GM12872 (cell line): ENCODE data around the gene ABL1.

Experiments
- CTCF ChIP-seq: IDR thresholded peaks from 3 replicates; pipeline ENCODE4 v1.5.1; 2011; ENCODE audit warnings: low read depth, mild to moderate bottlenecking, low read length, moderate library complexity; ENCODE audit not compliant: insufficient read depth

The ABL1 gene

GRCh38 chr9:130872093-130872492, 37.0 kb downstream of the ABL1 start:
- no peak for TF ChIP-seq CTCF

GRCh38 chr9:130872508-130872907, 37.5 kb downstream of the ABL1 start:
- TF ChIP-seq CTCF: no peak

GRCh38 chr9:130872912-130873503, 38.0 kb downstream of the ABL1 start:
- TF ChIP-seq CTCF: no peak

- no peak for TF ChIP-seq CTCF
Measured at GRCh38 chr9:130873966-130874365, 38.9 kb downstream of the ABL1 start.

- no peak for TF ChIP-seq CTCF
Measured at GRCh38 chr9:130874783-130875182, 39.7 kb downstream of the ABL1 start.

- no peak for TF ChIP-seq CTCF
Measured at GRCh38 chr9:130877300-130877699, 42.2 kb downstream of the ABL1 start.

GRCh38 chr9:130878295-130878694, 43.2 kb downstream of the ABL1 start:
- TF ChIP-seq CTCF: no peak
